HG02623 (cell line): ENCODE data around the gene RNF220.
A peak's percentile ranks its signal among the peaks of the same experiment; 100 is the strongest.
"Not testable (repeated sequence)": the region's sequence is repeated elsewhere in the genome, so short reads cannot be mapped to it uniquely, and the experiment has no call there.

Source experiments
- ATAC-seq: cut with Tn5 transposase; IDR thresholded peaks from one replicate; pipeline ENCODE4 v1.9.1; 2021; ENCODE audit warnings: moderate library complexity; ENCODE audit not compliant: unreplicated experiment

The RNF220 gene

DNA sequence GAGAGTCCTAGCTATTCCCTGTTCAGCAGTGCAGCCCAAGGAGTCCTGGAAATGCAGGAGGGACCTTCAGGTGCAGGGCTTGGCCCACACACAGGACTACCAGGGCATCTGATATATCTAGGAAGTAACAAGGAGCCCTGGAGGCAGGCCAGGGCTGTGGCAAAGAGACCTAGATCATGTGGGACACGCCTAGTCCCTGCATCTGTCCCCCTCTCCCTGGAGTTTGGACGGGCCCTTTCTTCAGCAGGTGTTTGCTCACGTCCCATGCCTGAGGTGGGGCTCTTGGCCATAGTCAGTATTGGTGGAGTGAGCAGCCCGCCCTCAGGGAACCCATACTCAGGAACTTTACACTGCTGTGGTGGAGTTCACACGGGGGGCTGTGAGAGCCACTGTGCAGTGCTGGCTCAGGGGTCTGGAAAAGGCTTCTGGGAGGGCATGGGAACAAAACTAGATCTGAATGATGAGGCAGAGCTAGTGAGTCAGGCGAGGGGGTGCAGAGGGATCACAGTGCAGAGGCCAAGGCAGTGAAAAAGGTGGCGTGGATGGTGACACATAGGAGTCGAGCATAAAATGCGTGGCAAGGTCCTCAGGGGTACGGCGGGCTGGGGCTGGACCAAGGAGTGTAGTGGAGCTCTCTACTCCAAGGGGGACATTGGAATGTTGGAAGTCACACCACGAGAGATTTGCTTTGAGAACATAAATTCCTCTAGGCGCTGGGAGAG lies 243.6 kb downstream of the RNF220 start:
- no peak for ATAC-seq

DNA sequence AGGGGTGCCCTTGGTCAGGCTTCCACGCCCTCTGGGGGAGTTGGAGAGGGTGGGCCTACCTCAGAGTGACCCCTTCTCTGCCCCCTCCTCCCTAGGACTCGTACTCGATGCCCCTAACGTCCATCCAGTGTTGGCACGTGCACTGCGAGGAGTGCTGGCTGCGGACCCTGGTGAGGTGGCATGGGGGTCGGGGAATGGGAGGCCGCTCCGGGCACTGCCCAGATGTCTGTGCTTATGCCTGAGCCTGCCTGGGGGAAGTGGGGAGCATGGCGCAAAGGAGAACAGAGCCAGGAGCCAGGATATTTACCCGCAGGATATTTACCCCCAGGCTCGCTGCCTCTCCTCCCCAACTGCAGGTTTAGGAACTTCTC lies 244.7 kb downstream of the RNF220 start:
- ATAC-seq: no peak

DNA sequence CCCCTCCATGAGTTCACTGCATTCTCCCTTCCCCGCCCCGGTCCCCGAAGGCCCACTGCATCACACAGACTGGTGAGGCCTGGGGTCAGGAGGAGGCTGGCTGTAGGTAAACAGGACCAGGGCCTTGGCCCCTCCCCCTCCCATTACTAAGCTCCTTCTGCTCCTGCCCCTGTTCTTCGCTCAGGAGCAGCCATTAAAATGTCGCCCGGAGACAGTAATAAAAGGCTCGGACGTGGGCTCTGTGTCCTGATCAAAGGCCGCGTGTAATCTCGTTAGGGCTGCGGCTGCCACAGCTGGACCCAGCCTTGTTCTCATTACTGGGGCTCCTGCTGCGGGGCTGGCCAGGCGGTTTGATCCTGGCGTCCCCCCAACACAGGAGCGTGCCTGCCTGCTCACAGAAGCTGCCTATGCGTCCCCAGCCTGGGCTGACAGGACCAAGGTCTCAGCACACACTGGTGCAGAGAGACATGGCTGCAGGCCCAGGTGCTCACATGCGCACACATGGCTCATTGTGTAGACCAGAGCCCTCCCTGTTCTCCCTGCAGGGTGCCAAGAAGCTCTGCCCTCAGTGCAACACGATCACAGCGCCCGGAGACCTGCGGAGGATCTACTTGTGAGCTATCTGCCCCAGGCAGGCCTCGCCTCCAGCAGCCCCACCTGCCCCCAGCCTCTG lies 245.2 kb downstream of the RNF220 start:
- no peak for ATAC-seq

DNA sequence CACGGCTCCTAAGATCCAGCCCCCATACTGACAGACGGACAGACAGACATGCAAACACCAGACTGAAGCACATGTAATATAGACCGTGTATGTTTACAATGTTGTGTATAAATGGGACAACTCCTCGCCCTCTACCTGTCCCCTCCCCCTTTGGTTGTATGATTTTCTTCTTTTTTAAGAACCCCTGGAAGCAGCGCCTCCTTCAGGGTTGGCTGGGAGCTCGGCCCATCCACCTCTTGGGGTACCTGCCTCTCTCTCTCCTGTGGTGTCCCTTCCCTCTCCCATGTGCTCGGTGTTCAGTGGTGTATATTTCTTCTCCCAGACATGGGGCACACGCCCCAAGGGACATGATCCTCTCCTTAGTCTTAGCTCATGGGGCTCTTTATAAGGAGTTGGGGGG lies 246.0 kb downstream of the RNF220 start:
- no peak for ATAC-seq

DNA sequence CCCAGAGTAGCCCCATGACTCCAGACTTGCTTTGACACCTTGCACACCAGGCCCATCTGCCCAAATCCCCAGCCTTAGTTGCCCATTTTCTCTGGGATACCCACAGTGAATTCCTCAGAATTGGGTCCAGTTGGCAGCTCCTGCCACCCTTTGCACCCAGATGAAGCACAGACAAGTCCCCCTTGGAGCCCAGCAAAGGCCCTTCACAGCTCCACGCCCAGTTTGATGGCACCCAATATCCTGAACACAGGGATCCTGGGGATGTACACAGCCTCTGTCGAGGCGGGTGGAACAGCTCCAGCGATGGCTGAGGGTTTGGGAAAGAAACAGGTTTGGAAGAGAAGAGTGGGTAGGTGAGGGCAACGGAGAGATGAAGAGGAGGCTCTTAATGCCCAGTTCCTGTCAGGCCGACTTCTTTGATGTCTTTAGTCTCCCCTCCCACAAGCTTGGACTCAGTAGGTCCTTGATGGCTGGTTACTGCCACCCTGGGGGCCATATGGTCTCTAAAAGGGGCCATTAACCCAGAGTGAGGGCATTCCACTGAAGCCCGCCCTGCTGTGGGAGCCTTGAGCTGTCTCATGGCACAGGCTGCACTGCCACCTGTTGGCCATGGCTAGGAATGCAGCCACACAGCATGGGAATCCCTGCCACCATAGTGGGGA lies 247.5 kb downstream of the RNF220 start:
- ATAC-seq: peak; percentile 53

DNA sequence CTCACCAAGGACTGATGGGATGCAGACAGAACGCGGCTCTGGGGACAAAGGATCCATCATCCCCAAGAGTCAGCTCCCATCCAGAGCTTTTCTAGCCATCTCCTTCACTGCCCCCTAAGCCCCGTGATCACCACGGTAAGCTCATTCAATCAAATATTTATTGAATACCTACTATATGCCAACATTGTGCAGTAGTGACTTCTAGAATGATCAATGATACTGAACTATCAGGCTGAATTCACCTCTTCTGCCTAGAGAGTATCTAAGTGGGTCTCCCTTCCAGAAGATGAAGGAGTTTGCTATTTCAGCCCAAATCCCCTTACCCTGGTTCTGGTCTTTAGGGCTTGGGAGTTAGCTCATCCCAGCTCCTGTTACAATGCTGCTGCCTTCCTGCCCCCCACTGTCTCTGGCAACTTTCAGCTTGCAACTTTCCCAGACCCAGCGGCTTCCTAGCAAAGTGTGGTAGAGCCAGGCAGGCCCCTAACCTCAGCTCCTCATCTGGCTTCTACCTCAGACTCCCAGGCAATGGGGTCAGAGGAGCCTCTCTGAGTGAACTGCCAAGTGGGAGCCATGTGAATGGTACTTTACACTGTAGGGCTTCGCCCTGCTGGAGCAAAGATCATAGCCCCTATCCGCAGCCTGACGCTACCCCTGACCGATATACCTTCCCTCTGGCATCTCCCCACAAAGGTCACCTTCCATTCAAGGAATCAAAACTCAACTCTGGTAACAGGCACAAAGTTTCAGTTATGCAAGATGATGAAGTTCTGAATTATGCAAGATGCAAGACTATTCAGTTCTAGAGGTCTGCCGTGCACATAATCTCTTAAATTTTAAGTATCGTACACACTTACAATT lies 248.3 kb downstream of the RNF220 start:
- no peak for ATAC-seq

GRCh38 chr1:44654621-44655187 lies 249.6 kb downstream of the RNF220 start:
- ATAC-seq: no peak

- ATAC-seq: no peak
Observed at GRCh38 chr1:44655609-44656008, 250.6 kb downstream of the RNF220 start.

- ATAC-seq: no peak
Observed at GRCh38 chr1:44659566-44659965, 254.5 kb downstream of the RNF220 start.

DNA sequence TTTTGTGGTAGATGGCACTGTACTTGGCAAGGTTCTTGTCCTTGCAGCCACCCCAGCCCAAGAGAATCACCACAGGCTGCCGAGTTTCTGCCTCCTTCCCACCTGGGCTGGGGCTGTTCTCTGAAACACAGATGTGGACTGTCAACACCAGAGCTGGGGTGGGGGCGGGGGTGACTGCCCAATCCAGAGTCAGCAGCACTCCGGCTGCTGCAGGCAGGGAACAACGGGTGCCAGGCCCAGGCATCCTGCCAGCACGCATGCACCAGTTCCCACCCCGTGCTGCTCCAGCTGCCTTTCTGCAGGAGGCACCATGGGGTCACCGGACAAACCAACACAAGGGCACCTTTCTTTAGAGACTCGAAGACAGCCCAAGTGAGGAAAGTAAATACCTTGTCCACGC lies 255.1 kb downstream of the RNF220 start:
- ATAC-seq: no peak

- ATAC-seq: no peak
Observed at GRCh38 chr1:44661781-44662682, 257.0 kb downstream of the RNF220 start.

DNA sequence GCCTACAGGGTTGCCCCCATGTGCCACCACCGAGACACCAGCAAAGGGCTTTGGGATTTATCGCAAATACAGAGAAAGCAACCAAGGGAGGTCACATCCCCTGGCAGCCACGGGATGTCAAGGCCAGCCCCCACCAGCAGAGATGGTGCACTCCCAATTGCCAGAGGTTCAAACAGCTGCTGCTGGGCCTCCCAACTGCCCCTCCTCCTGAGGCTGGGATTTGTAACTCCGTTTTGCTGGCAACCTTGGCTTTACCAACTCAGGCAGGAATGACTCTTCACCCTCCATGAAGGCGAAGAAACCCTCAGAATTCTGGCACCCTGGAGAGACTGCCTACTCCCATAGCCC lies 257.6 kb downstream of the RNF220 start:
- ATAC-seq: no peak

- no peak for ATAC-seq
Observed at GRCh38 chr1:44663417-44663816, 258.4 kb downstream of the RNF220 start.

GRCh38 chr1:44664730-44665370 lies 259.8 kb downstream of the RNF220 start:
- no peak for ATAC-seq

GRCh38 chr1:44666719-44667118 lies 261.7 kb downstream of the RNF220 start:
- not testable (repeated sequence) for ATAC-seq

DNA sequence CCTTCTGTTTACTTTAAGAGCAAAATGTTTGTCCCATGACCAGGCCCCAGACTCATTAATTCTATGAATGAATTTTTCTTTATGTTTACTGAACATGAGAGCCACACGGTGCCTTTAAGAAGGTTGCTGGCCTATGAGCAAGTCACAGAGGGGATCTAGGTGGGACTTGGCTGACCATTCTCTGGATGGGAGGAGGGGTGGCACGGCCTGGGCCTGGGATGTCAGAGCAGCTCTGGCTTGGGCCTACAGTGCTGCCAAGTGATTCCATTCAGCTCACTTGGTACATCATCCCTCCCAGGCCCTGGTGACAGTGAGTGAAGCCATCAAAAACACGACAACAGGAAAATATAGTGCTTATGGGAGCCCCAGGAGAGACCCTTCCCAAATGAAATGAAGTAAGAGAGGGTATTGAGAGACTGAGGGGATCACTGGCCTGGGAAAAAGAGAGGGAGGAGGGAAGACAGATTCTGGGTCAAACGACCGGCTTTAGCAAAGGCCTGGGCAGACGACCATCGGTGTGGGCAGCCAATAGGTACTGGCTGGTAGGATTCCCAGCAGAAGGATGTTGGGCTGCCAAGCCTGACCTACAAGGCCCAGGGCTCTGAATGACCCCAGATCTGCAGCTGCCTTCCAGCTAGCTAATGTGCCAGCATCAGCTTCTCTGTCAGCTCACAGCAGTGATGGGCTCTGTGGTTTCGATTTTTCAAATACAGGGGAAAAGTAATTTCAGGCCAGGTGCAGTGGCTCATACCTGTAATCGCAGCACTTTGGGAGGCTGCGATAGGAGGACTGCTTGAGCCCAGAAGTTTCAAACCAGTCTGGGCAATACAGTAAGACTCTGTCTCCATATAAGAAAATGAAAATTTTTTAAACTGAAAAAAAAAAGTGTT lies 265.9 kb downstream of the RNF220 start:
- no peak for ATAC-seq

DNA sequence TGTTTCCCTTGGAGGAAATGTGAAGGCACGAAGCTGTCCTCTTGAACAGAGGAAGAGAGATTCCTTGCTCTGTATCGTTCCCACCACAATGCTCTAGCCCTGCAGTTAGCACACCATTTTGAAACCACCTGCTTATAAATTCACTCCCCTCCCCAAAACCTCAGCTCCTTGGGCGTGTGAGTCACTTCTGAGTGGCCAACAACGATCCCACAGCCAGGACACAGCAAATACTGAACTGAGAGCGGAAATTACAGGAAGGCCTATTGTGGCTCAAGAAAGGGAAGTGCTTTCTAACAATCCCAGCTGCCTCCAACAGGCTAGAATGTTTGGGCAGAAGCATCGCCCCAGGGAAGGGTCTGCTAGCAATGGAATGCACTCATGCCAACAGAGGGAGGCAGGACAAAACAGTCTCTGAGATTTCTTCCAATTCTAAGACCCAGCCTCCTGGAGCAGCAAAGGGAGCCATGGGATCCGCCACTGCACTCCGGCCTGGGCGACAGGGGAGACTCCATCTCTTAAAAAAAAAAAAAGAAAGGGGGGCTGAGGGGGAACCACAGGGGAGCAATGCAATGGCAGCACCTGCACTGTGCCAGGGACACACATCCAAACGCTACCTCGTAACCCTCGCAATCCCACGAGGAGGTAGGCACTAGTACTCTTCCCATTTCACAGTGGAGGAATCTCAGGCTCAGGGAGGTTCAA lies 267.4 kb downstream of the RNF220 start:
- ATAC-seq: no peak
